NOMO-1 treated with dmso at 0.1 percent for 144 hours (cell line): ENCODE results near the gene TIMP1.

ENCODE experiments used
- DNase-seq: peaks from one replicate; lab custom pipeline; 2025; ENCODE audit not compliant: unreplicated experiment; lab: John Stamatoyannopoulos, UW

Gene TIMP1

GRCh38 chrX:47633689-47634590, 51.7 kb downstream of the TIMP1 start:
- no peak for DNase-seq

- no peak for DNase-seq
Observed at GRCh38 chrX:47634871-47635575, 52.8 kb downstream of the TIMP1 start.
